CD4-positive, alpha-beta T cell treated with Interleukin-2 at 100 ng/mL for 4 hours (primary cell): ENCODE results near the gene YBX1.
"Not testable (repeated sequence)": the region's sequence is repeated elsewhere in the genome, so short reads cannot be mapped to it uniquely, and the experiment has no call there.

Source experiments
- DNase-seq: peaks from one replicate; pipeline ENCODE4 v3.0.0-alpha.2; 2020; ENCODE audit warnings: low spot score

The YBX1 gene

GRCh38 chr1:42690477-42691156 is 8.4 kb downstream of the YBX1 start:
- no peak for DNase-seq

- DNase-seq: no peak
Measured at GRCh38 chr1:42691157-42691498, 8.9 kb downstream of the YBX1 start.

- DNase-seq: no peak
Measured at GRCh38 chr1:42692461-42692860, 10.2 kb downstream of the YBX1 start.

DNA sequence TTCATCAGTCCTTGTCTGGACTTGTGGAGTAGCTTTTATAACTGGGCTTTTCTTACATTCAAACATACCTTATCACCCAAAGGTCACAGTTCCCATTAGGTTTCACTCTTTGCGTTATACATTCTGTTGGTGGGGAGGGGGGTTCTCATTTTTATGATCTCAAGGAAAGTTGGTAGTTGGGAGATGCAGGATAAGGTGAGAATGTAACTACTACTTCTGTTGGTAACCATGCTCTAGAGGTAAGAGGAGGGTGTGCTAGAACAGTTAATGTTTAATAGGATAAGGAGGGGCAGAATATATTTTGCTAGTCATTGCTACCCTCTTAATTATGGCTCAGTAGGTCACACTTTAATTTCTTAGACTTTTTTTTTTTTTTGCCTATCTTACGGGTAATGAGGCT is 10.7 kb downstream of the YBX1 start:
- no peak for DNase-seq

DNA sequence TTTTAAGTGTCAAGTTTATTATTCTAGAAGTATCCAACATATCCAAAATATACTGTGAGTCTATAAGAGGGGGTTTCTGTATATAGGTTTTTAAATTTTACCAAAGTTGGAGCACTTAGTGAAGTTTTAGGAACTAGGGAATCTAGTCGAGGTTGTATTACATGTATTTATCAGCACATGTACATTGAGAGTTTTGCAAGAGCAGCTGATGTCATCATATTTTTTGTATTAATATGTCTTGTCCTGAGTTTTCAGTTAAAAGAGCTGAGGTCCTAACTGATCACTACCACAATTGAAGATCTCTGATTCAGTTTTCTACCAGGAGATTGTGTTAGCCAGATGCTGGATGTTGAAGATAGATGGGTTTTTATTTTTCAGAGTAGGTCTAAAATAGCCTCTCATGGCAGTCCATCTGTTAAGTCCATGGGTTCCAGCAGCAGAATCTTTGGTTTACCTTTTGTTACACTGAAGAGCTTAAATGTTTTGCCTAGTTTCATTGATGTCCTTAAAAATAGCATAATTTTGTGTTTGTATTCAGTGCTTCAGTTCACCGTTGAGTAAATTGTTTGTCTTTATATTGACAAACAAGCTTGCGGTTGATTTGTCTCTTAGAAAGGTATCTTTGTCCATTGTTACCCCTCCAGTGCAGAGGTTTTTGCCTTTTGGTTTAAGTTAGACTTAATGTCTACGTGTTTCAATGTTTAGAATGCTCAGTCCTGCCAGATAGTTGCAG is 16.0 kb downstream of the YBX1 start:
- no peak for DNase-seq

DNA sequence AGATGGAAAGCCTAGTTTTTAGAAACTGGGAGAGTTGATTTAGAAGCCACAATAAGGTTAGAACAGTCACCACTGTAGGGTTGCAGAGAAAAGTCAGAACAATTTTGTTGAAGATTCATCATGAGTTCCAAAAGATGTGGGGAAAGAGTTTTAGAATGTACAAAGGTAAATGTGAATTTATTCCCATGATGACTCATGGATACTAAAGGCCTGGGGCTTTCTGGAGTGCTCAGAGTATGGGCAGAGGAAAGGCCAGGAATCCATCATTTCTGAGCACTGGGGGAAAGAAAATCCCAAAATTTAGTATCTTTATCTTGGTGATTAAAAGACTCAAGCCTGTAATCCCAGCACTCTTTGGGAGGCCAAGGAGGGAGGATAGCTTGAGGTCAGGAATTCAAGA is 17.8 kb downstream of the YBX1 start:
- no peak for DNase-seq

GRCh38 chr1:42703888-42704464 is 21.8 kb downstream of the YBX1 start:
- no peak for DNase-seq

DNA sequence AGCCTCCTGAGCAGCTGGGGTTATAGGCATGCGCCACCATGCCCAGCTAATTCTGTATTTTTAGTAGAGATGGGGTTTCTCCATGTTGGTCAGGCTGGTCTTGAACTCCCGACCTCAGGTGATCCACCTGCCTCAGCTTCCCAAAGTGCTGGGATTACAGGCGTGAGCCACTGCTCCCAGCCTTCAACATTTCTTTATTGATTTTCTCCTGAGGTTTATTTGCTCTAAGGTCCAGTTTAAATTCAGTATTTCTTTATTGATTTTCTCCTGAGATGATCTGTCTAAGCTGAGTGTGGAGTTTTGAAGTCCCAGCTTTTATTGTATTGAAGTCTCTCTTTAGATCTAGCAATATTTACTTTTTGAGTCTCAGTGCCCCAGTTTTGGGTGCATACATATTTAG is 30.6 kb downstream of the YBX1 start:
- not testable (repeated sequence) for DNase-seq

DNA sequence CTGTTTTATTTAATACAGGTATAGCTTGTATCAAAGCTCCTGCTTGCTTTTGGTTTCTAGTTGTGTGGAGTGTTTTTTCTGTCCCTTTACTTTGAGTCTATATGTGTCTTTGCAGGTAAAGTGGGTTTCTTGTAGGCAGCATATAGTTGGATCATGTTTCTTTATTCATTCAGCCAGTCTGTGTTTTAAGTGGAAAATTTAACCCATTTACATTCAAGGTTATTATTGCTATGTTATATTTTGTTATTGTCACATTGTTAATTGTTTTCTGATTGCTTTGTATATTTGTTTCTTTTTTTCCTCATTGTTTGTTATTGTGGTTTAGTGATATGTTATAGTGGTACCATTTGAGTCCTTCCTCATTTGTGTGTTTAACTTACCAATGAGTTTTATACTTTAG is 31.1 kb downstream of the YBX1 start:
- no peak for DNase-seq

- DNase-seq: not testable (repeated sequence)
Measured at GRCh38 chr1:42714441-42714840, 32.2 kb downstream of the YBX1 start.

DNA sequence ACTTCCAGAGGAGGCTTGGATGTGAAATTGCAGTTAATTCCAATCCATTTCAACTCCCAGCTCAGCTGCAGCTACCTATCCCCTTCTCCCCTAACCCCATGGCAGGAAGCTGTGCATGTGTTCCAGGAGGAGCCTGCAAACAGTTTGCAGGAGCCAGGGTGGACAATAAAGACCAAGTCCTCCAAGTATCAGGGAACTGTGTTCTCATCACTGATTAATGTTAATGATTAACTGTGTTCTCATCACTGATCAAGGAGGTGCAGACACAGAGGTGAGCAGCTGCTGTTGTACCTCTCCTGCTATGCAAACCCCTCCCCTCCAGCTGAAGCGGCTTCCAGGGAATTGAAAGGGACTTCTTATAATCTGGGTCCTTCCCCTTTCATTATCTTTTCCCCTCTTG is 38.6 kb downstream of the YBX1 start:
- DNase-seq: no peak

GRCh38 chr1:42721926-42722325 is 39.7 kb downstream of the YBX1 start:
- DNase-seq: no peak

- not testable (repeated sequence) for DNase-seq
Measured at GRCh38 chr1:42722403-42722802, 40.2 kb downstream of the YBX1 start.

GRCh38 chr1:42723511-42723910 is 41.3 kb downstream of the YBX1 start:
- DNase-seq: no peak

DNA sequence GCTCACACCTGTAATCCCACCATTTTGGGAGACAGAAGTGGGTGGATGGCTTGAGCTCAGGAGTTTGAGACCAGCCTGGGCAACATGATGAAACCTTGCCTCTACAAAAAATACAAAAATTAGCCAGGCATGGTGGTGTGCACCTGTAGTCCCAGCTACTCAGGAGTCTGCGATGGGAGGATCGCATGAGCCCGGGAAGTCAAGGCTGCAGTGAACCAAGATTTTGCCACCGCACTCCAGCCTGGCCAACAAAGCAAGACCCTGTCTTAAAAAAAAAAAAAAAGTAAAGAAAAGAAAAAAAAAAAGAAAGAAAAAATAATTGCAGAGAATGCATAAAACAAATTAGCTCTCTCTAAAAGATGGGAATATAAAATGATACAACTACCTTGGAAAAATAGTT is 43.6 kb downstream of the YBX1 start:
- not testable (repeated sequence) for DNase-seq

DNA sequence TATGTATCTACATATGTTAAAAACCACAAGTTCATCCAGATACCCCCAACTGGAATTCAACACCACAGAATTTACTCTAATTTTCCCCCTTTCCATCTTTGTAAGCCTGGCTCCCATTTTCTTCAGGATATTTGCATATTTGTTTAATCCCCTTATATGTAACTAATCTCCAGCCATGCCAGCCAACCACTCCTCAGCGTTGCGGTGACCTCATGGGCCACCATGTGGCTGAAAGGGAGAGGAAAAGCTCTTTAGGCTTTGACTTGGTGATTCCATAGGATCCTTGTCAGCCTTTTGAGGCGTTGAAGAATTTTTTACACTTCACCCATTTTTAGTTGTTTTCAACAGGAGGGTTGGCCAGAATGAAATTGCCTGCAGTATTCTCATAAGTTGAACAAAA is 47.8 kb downstream of the YBX1 start:
- no peak for DNase-seq

- DNase-seq: peak; percentile 37
Measured at GRCh38 chr1:42730988-42731387, 48.8 kb downstream of the YBX1 start.

DNA sequence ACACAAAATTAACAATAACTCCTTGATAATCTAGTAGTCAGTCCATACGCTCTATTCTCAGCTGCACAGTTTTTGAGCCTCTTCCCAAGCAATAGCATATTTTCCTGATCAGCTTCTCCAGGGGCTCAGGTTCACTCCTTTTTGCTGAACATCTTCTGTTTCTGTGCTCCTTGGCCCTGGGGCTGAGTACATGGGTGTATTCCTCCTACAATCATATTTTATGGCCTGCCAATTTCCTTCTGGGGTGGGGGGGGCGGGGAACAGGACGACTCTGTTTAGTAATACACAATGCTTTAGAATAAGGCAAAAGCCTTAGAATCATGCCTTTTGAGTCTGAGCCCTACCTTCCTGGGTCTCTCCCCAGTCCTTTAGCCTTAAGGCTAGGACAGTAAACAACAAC is 49.4 kb downstream of the YBX1 start:
- no peak for DNase-seq

DNA sequence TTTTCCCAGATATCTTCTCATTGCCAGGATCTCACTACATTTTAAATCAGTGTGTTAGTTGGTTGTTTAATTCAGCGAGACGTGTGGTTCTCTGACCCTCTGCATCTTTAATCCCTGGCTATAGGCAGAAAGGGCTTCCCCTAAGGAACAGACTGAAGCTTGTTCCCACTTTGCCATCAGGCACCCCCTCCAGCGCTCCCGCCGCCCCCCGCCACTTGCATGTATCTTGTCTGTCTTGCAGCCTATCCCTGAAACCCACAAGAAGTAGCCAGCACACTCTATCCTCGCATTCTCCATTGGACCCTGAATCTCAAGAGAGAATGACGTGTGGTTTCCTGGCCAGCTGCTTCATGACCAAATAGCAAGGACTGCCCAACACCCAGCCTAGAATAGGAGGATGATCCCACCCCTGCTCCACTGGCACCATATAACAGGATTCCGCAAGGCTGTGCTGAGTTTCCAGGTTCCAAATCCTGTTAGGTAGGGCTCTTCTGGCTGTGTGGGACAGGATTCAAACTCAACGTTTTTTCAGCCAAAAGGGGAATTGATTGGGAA is 50.0 kb downstream of the YBX1 start:
- DNase-seq: no peak

- no peak for DNase-seq
Measured at GRCh38 chr1:42733415-42734200, 51.4 kb downstream of the YBX1 start.

DNA sequence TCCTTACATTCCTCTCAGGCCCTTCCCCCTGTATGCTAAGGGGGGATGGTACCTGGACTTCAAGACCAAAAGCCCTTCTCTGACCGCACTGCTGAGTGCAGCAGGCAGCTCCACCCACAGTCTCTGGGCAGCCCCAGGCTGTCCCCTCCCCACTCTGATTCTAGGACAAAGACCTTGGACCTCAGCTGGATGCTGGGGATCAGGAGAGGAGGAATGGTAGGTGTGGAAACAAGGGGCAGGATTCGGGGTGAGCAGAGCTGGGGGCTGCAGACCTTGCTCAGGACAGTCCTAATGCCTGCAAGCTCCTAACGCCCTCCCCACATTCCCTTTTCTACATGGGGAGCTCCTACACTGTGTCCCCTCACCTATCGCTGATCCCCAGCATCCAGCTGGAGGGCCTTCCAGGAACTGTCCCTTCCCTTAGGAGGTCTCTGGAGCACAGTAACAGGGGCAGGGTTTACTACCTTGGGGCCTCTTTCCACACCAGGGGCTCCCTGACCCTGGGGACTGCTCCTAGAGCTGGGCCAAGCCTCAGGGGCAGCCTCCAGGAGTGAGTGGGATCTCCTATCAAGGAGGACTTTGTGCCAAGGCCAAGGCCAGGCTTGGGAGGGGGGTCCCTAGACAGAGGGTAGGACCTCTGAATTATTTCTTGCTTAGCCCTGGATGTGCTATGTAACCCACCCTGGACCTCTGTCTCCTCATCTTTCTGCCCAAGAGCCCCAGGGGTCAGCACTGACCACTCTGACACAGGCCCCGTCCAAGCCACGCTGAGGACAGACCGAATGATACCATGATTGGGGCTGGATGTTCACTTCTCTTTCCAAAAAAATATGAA is 52.2 kb downstream of the YBX1 start:
- no peak for DNase-seq

DNA sequence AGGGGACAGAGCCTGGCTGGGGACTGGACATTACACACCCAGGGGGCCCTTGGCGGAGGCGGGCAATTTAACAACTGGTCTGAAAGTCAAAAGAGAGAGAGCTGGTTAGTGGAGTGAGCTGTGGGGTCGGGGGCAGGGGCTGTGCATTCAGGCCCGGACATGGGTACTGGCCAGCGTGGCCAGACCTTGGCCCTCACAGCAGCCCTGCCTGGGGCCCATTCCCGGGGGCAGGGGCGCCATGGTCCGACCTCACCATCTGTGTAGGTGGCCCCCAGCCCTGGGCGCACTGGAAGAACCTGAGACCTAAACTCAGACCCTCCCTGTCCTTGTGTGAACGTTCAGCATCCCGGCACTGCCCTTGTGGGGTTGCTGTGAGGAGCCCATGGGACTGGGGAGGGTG is 52.8 kb downstream of the YBX1 start:
- DNase-seq: no peak
